ENCODE data around the gene MEPCE. TPM values are rescaled to one million over a fixed set of nuclear protein-coding genes. Genes with fewer than 3 reads are reported as not detected.

Gene MEPCE
- total and polyA plus RNA-seq, 9 of the 15 experiments (the other 6 are each of a cell fraction or from before 2014, with no cell fraction given), result 10.9 to 76.3 (median 44.1) TPM

DNA sequence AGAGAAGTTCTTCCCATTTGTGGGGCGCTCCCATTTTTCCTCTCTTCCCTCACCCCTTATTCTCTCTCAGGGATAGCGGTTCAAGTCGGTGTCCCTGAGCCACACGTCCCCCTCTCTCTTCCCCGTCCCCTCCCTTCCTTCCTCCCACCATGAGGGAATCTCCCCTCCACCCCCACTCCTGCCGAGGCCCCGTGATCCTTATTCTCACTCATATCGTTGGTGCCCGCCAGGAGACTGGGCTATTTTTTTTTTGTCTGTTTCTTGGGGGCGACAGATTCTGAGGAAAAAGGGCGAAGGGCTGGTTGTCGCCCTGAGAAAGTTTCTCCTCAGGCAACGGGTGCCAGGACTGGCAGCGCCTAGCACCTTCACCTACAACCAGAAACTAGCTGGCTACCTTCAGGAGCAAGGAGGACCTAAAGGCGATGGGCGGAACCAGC is 1.9 kb upstream of the MEPCE start (continued):
- TF ChIP-seq, protein P1, sequence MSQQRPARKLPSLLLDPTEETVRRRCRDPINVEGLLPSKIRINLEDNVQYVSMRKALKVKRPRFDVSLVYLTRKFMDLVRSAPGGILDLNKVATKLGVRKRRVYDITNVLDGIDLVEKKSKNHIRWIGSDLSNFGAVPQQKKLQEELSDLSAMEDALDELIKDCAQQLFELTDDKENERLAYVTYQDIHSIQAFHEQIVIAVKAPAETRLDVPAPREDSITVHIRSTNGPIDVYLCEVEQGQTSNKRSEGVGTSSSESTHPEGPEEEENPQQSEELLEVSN (IDR thresholded peaks at IDR 0.05; ENCODE audit: borderline replicate concordance in 1 of 2, extremely low read depth in 1 of 2, insufficient read depth in 1 of 2, insufficient read length in 1 of 2, low read depth in 1 of 2, low read length in 1 of 2, poor library complexity in 1 of 2, severe bottlenecking in 1 of 2), result no peak
- TF ChIP-seq DMBX1 (CRISPR knock-in tag; IDR thresholded peaks at IDR 0.05; ENCODE audit: borderline replicate concordance) (no peak), TFAP4 (CRISPR knock-in tag; IDR thresholded peaks at IDR 0.05; ENCODE audit: borderline replicate concordance) (no peak), MED1 (CRISPR knock-in tag; IDR thresholded peaks at IDR 0.05; ENCODE audit: borderline replicate concordance) (no peak), KDM1A (IDR thresholded peaks at IDR 0.05) (no peak), ADNP (tag; IDR thresholded peaks at IDR 0.05) (no peak), SMAD4 (CRISPR knock-in tag; conservative IDR thresholded peaks at IDR 0.05) (0 out of 2 replicates have a peak, but pooled peaks have one; percentile 71), ZFP1 (CRISPR knock-in tag; IDR thresholded peaks at IDR 0.05) (no peak), MCM7 (IDR thresholded peaks at IDR 0.05) (no peak), ZNF584 (CRISPR knock-in tag; IDR thresholded peaks at IDR 0.05; ENCODE audit: low read depth) (0 out of 2 replicates have a peak, but pooled peaks have one; percentile 56), MTF1 (CRISPR knock-in tag; IDR thresholded peaks at IDR 0.05; ENCODE audit: borderline replicate concordance) (peak; percentile 69; the same call in 1 of the 2 replicates), HDAC6 (IDR thresholded peaks at IDR 0.05; ENCODE audit: low read depth, low read length) (no peak), ASH1L (IDR thresholded peaks at IDR 0.05; ENCODE audit: borderline replicate concordance, low read depth, partially characterized antibody) (no peak), JUN (IDR thresholded peaks at IDR 0.05; ENCODE audit: borderline replicate concordance, low read depth, low read length) (no peak), JUN (CRISPR knock-in tag; IDR thresholded peaks at IDR 0.05; ENCODE audit: borderline replicate concordance) (no peak), ETV6 (IDR thresholded peaks at IDR 0.05; ENCODE audit: borderline replicate concordance in 1 of 2, low read depth in 2 of 2, low read length in 1 of 2) (no peak), ETV6 (CRISPR knock-in tag; IDR thresholded peaks at IDR 0.05; ENCODE audit: borderline replicate concordance) (0 out of 2 replicates have a peak, but pooled peaks have one; percentile 90), RBFOX2 (IDR thresholded peaks at IDR 0.05; ENCODE audit: low read depth, low read length) (no peak), ZC3H8 (IDR thresholded peaks at IDR 0.05) (no peak)
- TF ChIP-seq, protein P2, sequence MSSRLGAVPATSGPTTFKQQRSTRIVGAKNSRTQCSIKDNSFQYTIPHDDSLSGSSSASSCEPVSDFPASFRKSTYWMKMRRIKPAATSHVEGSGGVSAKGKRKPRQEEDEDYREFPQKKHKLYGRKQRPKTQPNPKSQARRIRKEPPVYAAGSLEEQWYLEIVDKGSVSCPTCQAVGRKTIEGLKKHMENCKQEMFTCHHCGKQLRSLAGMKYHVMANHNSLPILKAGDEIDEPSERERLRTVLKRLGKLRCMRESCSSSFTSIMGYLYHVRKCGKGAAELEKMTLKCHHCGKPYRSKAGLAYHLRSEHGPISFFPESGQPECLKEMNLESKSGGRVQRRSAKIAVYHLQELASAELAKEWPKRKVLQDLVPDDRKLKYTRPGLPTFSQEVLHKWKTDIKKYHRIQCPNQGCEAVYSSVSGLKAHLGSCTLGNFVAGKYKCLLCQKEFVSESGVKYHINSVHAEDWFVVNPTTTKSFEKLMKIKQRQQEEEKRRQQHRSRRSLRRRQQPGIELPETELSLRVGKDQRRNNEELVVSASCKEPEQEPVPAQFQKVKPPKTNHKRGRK (tag; IDR thresholded peaks at IDR 0.05), result peak; percentile 72
- TF ChIP-seq, protein P3, sequence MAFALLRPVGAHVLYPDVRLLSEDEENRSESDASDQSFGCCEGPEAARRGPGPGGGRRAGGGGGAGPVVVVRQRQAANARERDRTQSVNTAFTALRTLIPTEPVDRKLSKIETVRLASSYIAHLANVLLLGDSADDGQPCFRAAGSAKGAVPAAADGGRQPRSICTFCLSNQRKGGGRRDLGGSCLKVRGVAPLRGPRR (CRISPR knock-in tag; IDR thresholded peaks at IDR 0.05), result peak; percentile 70; the same call in 1 of the 2 replicates
- TF ChIP-seq, protein P4, sequence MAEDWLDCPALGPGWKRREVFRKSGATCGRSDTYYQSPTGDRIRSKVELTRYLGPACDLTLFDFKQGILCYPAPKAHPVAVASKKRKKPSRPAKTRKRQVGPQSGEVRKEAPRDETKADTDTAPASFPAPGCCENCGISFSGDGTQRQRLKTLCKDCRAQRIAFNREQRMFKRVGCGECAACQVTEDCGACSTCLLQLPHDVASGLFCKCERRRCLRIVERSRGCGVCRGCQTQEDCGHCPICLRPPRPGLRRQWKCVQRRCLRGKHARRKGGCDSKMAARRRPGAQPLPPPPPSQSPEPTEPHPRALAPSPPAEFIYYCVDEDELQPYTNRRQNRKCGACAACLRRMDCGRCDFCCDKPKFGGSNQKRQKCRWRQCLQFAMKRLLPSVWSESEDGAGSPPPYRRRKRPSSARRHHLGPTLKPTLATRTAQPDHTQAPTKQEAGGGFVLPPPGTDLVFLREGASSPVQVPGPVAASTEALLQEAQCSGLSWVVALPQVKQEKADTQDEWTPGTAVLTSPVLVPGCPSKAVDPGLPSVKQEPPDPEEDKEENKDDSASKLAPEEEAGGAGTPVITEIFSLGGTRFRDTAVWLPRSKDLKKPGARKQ (CRISPR knock-in tag; IDR thresholded peaks at IDR 0.05), result peak; percentile 95
